ENCODE data around the gene DHX34.
A peak's percentile ranks its signal among the peaks of the same experiment; 100 is the strongest.
"Not testable (repeated sequence)": the region's sequence is repeated elsewhere in the genome, so short reads cannot be mapped to it uniquely, and the experiment has no call there.

The DHX34 gene

GRCh38 chr19:47348819-47349795, at the start of gene DHX34:
DHX34 (plus strand) TSS chr19:47349315; CDS start chr19:47353031, 3,716 bp downstream.
- peaks cover 0 to 6% of the 10 kb centered on the region in 2 donors for H3K36me3 ChIP-seq (ENCODE audit: control insufficient read depth in 2 of 2, insufficient read depth in 2 of 2, low read length in 2 of 2)
- peaks cover 19% of the 10 kb centered on the region for H3K4me1 ChIP-seq (ENCODE audit: control insufficient read depth, insufficient read depth, low read length)
- H3K9ac ChIP-seq (ENCODE audit: low read length in 2 of 2): peak within 1 kb of the TSS; percentile 83 to 89
- peak within 1 kb of the TSS; percentile 53 for H3K27ac ChIP-seq (ENCODE audit: low read length)
- H3K9me3 ChIP-seq (ENCODE audit: control insufficient read depth in 2 of 2, low read length in 2 of 2): no peaks in the 10 kb centered on the region
- peak within 1 kb of the TSS; percentile 88 to 99 for H3K4me3 ChIP-seq (ENCODE audit: low read length in 2 of 2)
- H3K27me3 ChIP-seq (ENCODE audit: control insufficient read depth in 1 of 2, insufficient read depth in 2 of 2, low read length in 2 of 2): no peaks in the 10 kb centered on the region

GRCh38 chr19:47300867-47301266, 48.2 kb upstream of the DHX34 start:
- not testable (repeated sequence) for H3K4me1 ChIP-seq (ENCODE audit: control insufficient read depth, insufficient read depth, low read length); H3K36me3 ChIP-seq (ENCODE audit: control insufficient read depth in 2 of 2, insufficient read depth in 2 of 2, low read length in 2 of 2); H3K4me3 ChIP-seq (ENCODE audit: low read length in 2 of 2); H3K27ac ChIP-seq (ENCODE audit: low read length); H3K9ac ChIP-seq (ENCODE audit: low read length in 2 of 2); H3K9me3 ChIP-seq (ENCODE audit: control insufficient read depth in 2 of 2, low read length in 2 of 2); H3K27me3 ChIP-seq (ENCODE audit: control insufficient read depth in 1 of 2, insufficient read depth in 2 of 2, low read length in 2 of 2)

- H3K9me3 ChIP-seq (ENCODE audit: control insufficient read depth in 2 of 2, low read length in 2 of 2): no peaks in the 10 kb centered on the region
- H3K27ac ChIP-seq (ENCODE audit: low read length): no peak overlapping the region
- no peaks in the 10 kb centered on the region for H3K36me3 ChIP-seq (ENCODE audit: control insufficient read depth in 2 of 2, insufficient read depth in 2 of 2, low read length in 2 of 2)
- peaks cover 7% of the 10 kb centered on the region for H3K4me1 ChIP-seq (ENCODE audit: control insufficient read depth, insufficient read depth, low read length)
- H3K27me3 ChIP-seq (ENCODE audit: control insufficient read depth in 1 of 2, insufficient read depth in 2 of 2, low read length in 2 of 2): no peaks in the 10 kb centered on the region
- no peak overlapping the region for H3K4me3 ChIP-seq (ENCODE audit: low read length in 2 of 2)
- H3K9ac ChIP-seq (ENCODE audit: low read length in 2 of 2): no peak overlapping the region
Measured at GRCh38 chr19:47302249-47302648, 46.9 kb upstream of the DHX34 start.

GRCh38 chr19:47303966-47304365, 45.1 kb upstream of the DHX34 start:
- Histone ChIP-seq H3K4me3 (ENCODE audit: low read length in 2 of 2) (no peak overlapping the region), H3K27me3 (ENCODE audit: control insufficient read depth in 1 of 2, insufficient read depth in 2 of 2, low read length in 2 of 2) (no peaks in the 10 kb centered on the region), H3K9me3 (ENCODE audit: control insufficient read depth in 2 of 2, low read length in 2 of 2) (no peaks in the 10 kb centered on the region), H3K36me3 (ENCODE audit: control insufficient read depth in 2 of 2, insufficient read depth in 2 of 2, low read length in 2 of 2) (no peaks in the 10 kb centered on the region), H3K9ac (ENCODE audit: low read length in 2 of 2) (no peak overlapping the region), H3K4me1 (ENCODE audit: control insufficient read depth, insufficient read depth, low read length) (peaks cover 7% of the 10 kb centered on the region), H3K27ac (ENCODE audit: low read length) (no peak overlapping the region)

- no peaks in the 10 kb centered on the region for H3K9me3 ChIP-seq (ENCODE audit: control insufficient read depth in 2 of 2, low read length in 2 of 2)
- H3K27me3 ChIP-seq (ENCODE audit: control insufficient read depth in 1 of 2, insufficient read depth in 2 of 2, low read length in 2 of 2): no peaks in the 10 kb centered on the region
- H3K9ac ChIP-seq (ENCODE audit: low read length in 2 of 2): no peak overlapping the region
- peaks cover 7% of the 10 kb centered on the region for H3K4me1 ChIP-seq (ENCODE audit: control insufficient read depth, insufficient read depth, low read length)
- H3K27ac ChIP-seq (ENCODE audit: low read length): no peak overlapping the region
- H3K36me3 ChIP-seq (ENCODE audit: control insufficient read depth in 2 of 2, insufficient read depth in 2 of 2, low read length in 2 of 2): no peaks in the 10 kb centered on the region
- peak overlapping the region; percentile 36 to 52 for H3K4me3 ChIP-seq (ENCODE audit: low read length in 2 of 2)
Measured at GRCh38 chr19:47305309-47305751, 43.8 kb upstream of the DHX34 start.

GRCh38 chr19:47306303-47306702, 42.8 kb upstream of the DHX34 start:
- no peak overlapping the region for H3K9ac ChIP-seq (ENCODE audit: low read length in 2 of 2)
- H3K27ac ChIP-seq (ENCODE audit: low read length): no peak overlapping the region
- no peak overlapping the region for H3K4me3 ChIP-seq (ENCODE audit: low read length in 2 of 2)
- H3K27me3 ChIP-seq (ENCODE audit: control insufficient read depth in 1 of 2, insufficient read depth in 2 of 2, low read length in 2 of 2): no peaks in the 10 kb centered on the region
- no peaks in the 10 kb centered on the region for H3K9me3 ChIP-seq (ENCODE audit: control insufficient read depth in 2 of 2, low read length in 2 of 2)
- no peaks in the 10 kb centered on the region for H3K36me3 ChIP-seq (ENCODE audit: control insufficient read depth in 2 of 2, insufficient read depth in 2 of 2, low read length in 2 of 2)
- peaks cover 7% of the 10 kb centered on the region for H3K4me1 ChIP-seq (ENCODE audit: control insufficient read depth, insufficient read depth, low read length)

- Histone ChIP-seq H3K27ac (ENCODE audit: low read length) (no peak overlapping the region), H3K36me3 (ENCODE audit: control insufficient read depth in 2 of 2, insufficient read depth in 2 of 2, low read length in 2 of 2) (no peaks in the 10 kb centered on the region), H3K27me3 (ENCODE audit: control insufficient read depth in 1 of 2, insufficient read depth in 2 of 2, low read length in 2 of 2) (no peaks in the 10 kb centered on the region), H3K9me3 (ENCODE audit: control insufficient read depth in 2 of 2, low read length in 2 of 2) (no peaks in the 10 kb centered on the region), H3K4me1 (ENCODE audit: control insufficient read depth, insufficient read depth, low read length) (peaks cover 7% of the 10 kb centered on the region), H3K4me3 (ENCODE audit: low read length in 2 of 2) (no peak overlapping the region), H3K9ac (ENCODE audit: low read length in 2 of 2) (no peak overlapping the region)
Measured at GRCh38 chr19:47309038-47309437, 40.1 kb upstream of the DHX34 start.

- Histone ChIP-seq H3K4me1 (ENCODE audit: control insufficient read depth, insufficient read depth, low read length) (peaks cover 7% of the 10 kb centered on the region), H3K27ac (ENCODE audit: low read length) (no peak within 1 kb of the TSS), H3K9me3 (ENCODE audit: control insufficient read depth in 2 of 2, low read length in 2 of 2) (no peaks in the 10 kb centered on the region), H3K9ac (ENCODE audit: low read length in 2 of 2) (no peak within 1 kb of the TSS), H3K27me3 (ENCODE audit: control insufficient read depth in 1 of 2, insufficient read depth in 2 of 2, low read length in 2 of 2) (no peaks in the 10 kb centered on the region), H3K36me3 (ENCODE audit: control insufficient read depth in 2 of 2, insufficient read depth in 2 of 2, low read length in 2 of 2) (no peaks in the 10 kb centered on the region), H3K4me3 (ENCODE audit: low read length in 2 of 2) (peak within 1 kb of the TSS in 1 of 2 donors; percentile 29)
Measured at GRCh38 chr19:47309608-47310007, 39.5 kb upstream of the DHX34 start, which contains the start of gene C5AR1. C5AR1 (plus strand) TSS chr19:47309861; CDS start chr19:47309896, 35 bp downstream.

GRCh38 chr19:47310323-47310722, 38.8 kb upstream of the DHX34 start:
- Histone ChIP-seq H3K9ac (ENCODE audit: low read length in 2 of 2) (no peak overlapping the region), H3K4me3 (ENCODE audit: low read length in 2 of 2) (no peak overlapping the region), H3K27ac (ENCODE audit: low read length) (no peak overlapping the region)

GRCh38 chr19:47310819-47311218, 38.3 kb upstream of the DHX34 start:
- no peaks in the 10 kb centered on the region for H3K9me3 ChIP-seq (ENCODE audit: control insufficient read depth in 2 of 2, low read length in 2 of 2)
- H3K9ac ChIP-seq (ENCODE audit: low read length in 2 of 2): no peak overlapping the region
- H3K27me3 ChIP-seq (ENCODE audit: control insufficient read depth in 1 of 2, insufficient read depth in 2 of 2, low read length in 2 of 2): no peaks in the 10 kb centered on the region
- H3K27ac ChIP-seq (ENCODE audit: low read length): no peak overlapping the region
- H3K4me3 ChIP-seq (ENCODE audit: low read length in 2 of 2): peak overlapping the region in 1 of 2 donors; percentile 15
- H3K36me3 ChIP-seq (ENCODE audit: control insufficient read depth in 2 of 2, insufficient read depth in 2 of 2, low read length in 2 of 2): no peaks in the 10 kb centered on the region
- no peaks in the 10 kb centered on the region for H3K4me1 ChIP-seq (ENCODE audit: control insufficient read depth, insufficient read depth, low read length)

More at GRCh38 chr19:47310323-47310722, 38.8 kb upstream of the DHX34 start:
- Histone ChIP-seq H3K4me1 (ENCODE audit: control insufficient read depth, insufficient read depth, low read length) (peaks cover 3% of the 10 kb centered on the region), H3K36me3 (ENCODE audit: control insufficient read depth in 2 of 2, insufficient read depth in 2 of 2, low read length in 2 of 2) (no peaks in the 10 kb centered on the region), H3K9me3 (ENCODE audit: control insufficient read depth in 2 of 2, low read length in 2 of 2) (no peaks in the 10 kb centered on the region), H3K27me3 (ENCODE audit: control insufficient read depth in 1 of 2, insufficient read depth in 2 of 2, low read length in 2 of 2) (no peaks in the 10 kb centered on the region)

Measured in stomach smooth muscle (tissue), 2 donors.